Measurements from ENCODE around the gene NME3.

The NME3 gene

DNA sequence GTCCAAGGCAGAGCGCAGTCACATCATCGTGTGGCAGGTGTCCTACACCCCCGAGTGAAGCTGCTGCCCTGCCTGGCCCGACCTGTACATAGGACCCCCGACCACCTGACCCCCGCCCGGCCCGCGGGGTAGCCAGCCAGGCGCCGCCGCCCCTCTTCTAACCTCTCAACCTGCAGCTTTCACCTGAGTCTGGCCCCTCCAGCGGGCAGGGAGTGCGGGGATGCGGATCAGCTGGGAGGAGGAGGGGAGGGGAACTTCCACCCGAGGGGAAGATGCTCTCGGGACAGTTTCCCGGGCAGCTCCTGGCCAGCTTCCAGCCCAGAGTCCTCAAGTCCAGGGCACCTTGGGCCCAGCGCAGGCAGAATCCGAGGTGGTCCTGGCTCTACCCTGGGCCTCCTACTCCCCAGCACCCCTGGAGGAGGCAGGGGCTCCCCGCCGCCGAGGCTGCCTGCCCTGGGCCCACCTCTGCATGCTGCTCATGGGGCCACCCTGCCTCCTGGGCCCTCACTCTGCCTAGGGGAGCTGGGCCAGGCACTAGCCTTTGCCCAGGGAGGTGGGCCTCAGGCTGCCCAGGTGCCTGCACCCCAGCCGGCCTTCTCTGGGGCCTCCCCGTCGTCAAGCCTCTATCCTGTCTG, 2.5 kb downstream of the NME3 start:
- DNase-seq (ENCODE audit: low spot score): no peak

DNA sequence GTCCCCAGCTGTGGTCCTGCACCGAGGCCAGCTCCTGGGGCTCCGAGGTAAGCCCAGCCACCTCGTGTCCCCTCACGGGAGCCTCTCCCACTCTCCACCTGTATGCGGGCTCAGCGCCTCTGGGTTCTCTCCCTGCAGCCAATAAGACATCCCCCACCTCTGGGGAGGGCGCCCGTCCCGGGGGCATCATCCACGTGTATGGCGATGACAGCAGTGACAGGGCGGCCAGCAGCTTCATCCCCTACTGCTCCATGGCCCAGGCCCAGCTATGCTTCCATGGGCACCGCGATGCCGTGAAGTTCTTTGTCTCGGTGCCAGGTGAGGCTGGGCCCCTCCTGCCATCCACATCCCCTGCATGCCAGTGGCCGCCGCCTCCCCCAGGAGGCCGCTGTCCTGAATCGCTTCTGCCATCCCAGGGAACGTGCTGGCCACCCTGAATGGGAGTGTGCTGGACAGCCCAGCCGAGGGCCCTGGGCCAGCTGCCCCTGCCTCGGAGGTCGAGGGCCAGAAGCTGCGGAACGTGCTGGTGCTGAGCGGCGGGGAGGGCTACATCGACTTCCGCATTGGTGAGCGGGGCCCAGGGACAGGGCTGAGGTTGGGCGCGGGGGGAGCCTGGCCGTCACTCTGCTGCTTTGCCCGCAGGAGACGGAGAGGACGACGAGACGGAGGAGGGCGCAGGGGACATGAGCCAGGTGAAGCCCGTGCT, 3.1 kb downstream of the NME3 start:
- DNase-seq (ENCODE audit: low spot score): no peak

DNA sequence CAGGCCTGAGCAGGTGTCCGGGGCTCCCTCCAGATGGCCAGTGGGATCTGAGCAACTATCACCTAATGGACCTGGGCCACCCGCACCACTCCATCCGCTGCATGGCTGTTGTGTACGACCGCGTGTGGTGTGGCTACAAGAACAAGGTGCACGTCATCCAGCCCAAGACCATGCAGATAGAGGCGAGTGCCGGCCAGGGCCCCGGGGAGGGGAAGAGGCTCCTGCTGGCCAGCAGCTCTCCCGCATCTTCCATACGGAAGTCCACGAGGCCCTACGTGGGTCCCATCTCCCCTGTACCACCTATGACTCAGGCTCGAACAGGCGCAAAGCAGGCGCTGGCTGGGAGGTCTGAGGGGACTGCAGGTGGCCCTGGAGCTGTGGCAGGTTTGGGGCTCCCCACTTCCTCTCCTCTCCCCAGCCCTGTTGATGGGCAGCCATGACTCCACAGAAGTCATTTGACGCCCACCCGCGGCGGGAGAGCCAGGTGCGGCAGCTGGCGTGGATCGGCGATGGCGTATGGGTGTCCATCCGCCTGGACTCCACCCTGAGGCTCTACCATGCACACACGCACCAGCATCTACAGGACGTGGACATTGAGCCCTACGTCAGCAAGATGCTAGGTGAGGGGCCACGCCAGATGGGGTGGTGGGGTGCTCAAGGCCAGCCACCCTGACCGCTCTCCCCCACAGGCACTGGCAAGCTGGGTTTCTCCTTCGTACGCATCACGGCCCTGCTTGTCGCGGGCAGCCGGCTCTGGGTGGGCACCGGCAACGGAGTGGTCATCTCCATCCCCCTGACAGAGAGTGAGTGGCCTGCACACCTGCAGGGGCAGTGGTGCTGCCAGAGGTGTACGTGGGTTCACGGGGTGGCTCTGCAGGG, 4.0 kb downstream of the NME3 start:
- DNase-seq (ENCODE audit: low spot score): no peak

DNA sequence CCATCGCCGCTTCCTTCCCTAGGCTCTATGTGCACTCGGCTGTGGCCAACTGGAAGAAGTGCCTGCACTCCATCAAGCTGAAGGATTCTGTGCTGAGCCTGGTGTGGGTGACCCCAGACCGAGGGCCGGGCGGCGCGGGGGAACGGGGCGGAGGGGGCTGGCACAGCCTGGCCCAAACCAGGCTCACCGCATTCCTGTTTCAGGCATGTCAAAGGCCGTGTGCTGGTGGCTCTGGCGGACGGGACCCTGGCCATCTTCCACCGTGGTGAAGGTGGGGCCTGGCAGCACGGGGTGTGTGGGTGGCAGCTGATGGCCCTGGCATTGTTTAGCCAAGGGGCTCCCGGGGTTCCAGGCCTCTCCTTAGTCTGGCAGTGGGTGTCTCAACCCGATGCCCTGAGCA, 4.6 kb downstream of the NME3 start:
- DNase-seq (ENCODE audit: low spot score): no peak

DNA sequence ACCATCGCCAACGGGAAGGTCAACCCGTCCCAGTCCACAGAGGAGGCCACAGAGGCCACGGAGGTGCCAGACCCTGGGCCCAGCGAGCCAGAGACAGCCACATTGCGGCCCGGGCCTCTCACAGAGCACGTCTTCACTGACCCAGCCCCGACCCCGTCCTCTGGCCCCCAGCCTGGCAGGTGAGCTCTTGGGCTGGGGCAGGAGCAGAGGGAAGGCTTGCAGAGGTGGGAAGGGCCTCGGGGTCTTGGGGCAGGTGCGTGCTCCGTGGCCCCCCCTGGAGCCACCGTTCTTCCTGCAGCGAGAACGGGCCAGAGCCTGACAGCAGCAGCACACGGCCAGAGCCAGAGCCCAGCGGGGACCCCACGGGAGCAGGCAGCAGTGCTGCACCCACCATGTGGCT, 5.1 kb downstream of the NME3 start:
- no peak for DNase-seq (ENCODE audit: low spot score)

DNA sequence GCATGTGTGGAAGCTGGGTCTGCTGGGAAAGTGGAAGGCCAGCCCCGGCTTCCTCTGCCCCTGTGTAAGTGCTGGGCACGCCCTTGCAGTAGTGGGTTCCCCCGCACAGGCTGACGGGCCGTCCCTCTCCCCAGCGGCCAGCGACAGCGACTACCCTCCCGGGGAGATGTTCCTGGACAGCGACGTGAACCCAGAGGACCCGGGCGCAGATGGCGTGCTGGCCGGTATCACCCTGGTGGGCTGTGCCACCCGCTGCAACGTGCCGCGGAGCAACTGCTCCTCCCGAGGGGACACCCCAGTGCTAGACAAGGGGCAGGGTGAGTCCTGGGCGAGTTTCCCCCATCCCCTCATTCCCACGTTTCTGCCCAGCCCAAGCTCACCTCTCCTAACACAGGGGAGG, 5.5 kb downstream of the NME3 start:
- DNase-seq (ENCODE audit: low spot score): no peak

DNA sequence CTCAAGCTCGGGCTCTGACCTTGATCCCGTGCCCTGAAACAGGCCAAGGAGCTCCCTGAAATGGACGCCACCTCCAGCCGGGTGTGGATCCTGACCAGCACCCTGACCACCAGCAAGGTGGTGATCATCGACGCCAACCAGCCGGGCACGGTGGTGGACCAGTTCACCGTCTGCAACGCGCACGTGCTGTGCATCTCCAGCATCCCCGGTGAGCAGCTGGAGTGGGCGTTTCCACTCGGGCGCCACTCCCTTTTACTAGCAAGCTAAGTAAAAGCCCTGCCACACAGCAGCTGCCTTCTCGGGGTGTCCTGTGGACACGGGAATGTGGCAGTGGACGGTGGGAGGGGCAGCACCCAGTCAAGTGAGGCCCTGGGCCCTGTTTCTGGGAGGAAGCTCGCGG, 6.4 kb downstream of the NME3 start:
- DNase-seq (ENCODE audit: low spot score): no peak

DNA sequence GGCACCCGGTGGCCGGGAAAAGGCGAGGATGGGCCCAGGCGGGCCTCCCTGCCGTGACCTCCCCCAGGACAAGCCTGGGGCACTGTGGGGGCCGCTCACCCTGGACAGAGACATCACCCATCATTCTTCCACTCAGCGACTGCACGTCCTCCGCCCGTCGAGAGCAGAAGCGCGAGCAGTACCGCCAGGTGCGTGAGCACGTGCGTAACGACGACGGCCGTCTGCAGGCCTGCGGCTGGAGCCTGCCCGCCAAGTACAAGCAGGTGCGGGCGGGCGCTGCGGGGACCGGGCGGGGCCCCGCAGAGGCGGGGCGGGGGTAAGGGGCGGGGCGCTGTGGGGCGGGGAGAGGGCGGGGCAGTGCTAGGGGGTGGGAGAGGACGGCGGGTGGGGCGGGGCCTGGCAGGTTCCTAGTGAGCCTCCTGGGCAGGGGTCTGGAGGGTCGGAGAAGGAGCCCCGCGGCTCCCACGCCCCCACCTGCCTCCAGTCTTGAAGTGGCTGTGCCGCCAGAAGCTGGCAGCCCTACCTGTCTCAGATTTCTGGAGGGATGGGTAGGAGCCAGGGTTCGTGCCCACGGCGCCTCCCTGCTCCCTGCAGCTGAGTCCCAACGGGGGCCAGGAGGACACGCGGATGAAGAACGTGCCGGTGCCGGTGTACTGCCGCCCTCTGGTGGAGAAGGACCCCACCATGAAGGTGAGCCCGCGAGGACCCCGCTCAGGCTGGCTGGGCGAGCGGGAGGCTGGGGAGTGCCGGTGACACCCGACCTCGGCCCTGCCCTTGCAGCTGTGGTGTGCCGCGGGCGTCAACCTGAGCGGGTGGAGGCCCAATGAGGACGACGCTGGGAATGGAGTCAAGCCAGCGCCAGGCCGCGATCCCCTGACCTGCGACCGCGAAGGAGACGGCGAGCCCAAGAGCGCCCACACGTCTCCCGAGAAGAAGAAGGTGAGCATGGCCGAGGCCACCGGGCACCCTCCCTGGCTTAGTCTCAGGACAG, 7.5 kb downstream of the NME3 start:
- DNase-seq (ENCODE audit: low spot score): no peak

DNA sequence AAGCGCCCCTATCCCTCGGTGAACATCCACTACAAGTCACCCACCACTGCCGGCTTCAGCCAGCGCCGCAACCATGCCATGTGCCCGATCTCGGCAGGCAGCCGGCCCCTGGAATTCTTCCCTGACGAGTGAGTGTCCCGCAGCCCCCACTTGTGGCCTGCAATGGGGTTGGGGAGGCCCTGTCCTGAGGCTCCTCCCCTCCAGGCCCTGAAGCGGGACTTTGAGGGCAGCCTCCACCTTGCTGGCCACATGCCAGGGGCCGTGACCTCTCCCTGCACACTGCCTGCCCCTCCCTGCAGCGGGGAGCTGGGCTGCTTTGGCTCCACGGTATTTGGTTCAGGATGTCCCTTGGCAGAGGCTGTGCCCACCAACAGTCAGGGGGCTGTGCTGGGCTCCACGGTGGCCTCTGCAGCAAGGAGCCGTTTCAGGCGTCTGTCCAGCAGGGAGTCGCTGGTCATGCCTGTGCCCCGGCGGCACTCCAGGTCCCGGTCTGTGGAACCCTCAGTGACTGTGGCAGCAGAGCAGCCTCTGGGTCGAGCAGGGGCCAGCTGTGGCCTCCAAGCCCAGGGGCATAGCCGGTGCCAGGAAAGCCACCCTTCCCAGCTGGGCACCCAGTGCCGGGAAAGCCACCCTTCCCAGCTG, 8.3 kb downstream of the NME3 start:
- no peak for DNase-seq (ENCODE audit: low spot score)

DNA sequence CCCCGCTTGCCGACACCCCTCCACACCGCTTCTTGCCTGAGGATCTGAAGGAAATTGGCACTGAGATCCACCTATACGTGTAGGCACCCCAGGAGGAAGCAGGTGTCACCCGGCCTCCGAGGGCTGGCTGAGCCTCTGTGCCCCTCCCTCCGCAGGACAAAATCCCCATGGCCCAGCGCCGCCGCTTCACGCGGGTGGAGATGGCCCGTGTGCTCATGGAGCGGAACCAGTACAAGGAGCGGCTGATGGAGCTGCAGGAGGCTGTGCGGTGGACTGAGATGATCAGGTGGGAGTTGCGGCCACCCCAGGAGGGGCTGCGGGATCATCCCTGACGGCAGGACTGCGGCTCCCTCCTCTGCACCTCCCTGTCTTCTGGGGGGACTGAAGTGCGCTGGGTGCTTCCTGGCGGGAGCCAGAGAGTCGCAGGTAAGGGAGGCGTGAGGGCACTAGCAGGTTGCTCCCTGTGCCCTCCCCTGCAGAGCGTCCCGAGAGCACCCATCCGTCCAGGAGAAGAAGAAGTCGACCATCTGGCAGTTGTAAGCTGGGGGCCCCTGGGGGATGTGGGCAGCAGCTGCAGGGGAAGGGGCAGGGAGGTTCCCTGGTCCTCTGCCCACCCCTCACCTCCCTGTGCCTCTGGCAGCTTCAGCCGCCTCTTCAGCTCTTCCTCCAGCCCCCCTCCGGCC, 9.0 kb downstream of the NME3 start:
- no peak for DNase-seq (ENCODE audit: low spot score)

DNA sequence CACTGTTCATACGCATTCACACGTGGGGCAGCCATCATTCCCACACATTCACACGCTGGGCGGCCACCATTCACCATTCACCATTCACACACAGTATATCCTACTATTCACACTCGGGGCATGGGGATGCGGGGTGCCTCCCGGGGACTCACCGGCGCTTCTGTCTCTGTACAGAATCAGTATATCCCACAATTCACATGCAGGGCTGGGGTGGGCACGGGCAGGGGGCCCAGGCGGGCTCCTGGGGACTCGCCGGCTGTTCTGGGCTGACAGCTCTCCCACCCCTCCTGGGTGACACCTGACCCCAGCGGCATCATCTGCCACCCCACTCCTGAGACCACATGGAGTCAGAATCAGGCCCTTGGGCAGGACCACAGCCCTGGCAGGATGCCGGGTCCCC, 9.6 kb downstream of the NME3 start:
- no peak for DNase-seq (ENCODE audit: low spot score)

DNA sequence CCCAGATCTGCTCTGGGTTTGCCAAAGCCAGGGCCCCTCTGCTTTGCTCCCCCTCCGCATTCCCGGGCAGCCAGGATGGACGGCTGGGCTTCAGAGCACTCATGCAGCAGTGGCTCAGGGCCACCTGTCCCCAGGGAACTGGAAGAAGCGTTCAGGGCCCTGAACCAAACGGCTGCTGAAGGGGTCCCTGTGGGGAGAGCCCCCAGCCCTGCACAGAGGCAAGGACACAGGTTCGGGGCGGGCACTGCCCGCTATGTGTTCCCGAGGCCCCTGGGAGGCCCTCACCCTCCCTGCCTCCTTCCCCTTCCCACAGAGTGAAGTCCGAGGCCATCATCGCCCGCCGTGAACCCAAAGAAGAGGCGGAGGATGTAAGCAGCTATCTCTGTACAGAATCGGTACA, 10.4 kb downstream of the NME3 start:
- DNase-seq (ENCODE audit: low spot score): no peak

DNA sequence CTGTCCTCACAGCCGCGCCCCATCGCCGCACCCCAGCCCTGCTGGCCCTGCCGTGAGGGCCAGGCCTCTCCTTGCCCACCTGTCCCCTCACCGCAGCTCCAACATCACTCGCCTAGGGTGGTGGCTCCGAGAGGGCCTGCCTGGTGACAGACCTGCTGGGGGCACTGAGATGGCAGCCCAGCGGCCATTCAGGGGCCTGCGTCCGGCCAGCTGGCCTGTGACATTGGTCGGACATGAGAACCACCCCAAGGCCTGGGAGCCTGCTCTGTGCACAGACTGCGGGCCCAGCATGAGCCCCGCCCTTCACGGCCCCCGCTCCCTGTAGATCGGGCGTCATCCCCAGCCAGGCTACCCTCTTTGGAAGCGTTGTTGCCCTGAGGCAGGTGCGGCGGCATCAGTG, 11.8 kb downstream of the NME3 start:
- no peak for DNase-seq (ENCODE audit: low spot score)

DNA sequence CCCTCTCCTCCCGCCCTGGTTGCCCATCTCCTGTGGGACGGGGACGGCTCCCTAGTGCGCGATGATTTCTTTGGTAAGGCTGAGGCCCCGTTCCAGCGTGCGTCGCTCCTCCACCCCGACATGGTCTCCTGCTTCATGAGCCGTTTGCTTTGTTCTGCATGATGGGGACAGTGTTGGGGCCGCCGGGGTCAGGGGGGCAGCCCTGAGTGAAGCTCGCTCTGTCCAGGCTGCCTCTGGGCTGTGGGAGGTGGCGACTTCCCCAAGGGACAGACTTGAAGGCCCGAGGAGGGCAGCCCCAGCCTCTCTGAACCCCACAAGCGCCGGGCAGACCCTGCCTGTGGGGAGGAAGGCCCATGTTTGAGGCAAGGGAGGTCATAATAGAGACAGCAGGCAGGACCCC, 12.4 kb downstream of the NME3 start:
- DNase-seq (ENCODE audit: low spot score): no peak

DNA sequence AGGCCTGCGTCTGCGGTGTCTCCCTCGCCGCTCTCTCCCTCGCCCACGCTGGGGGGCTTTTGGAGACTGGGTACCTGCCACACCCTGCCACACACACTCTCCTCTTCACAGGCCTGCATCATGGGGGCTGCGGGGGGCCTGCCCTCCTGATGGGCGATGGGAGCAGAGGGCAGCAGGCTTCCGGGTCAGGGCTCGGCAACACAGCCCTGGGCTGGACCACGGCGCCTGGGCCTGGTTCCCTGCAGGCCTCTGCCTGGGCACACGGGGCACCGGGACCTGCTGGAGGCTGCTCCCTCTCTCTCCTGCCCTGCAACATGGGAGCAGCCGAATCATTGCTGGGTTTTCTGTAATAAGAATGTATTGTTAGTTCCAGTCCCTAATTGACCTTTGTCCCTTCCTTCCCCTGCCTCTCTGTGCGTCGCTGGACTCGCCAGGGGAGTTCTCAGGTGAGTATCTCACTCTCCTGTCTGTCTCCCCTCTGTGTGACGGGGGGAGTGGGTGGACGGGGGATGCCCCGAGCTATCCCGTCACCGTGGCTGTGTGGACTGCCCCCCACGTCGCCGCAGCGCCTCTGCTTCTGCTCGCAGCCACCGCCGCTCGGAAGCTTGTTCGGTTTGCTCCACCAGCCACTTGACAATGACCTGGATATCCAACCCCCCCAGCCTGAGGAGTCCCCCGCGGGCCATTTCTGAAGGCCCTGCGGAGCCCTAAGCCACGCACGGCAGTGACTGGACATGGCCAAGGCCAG, 13.5 kb downstream of the NME3 start:
- DNase-seq (ENCODE audit: low spot score): no peak

DNA sequence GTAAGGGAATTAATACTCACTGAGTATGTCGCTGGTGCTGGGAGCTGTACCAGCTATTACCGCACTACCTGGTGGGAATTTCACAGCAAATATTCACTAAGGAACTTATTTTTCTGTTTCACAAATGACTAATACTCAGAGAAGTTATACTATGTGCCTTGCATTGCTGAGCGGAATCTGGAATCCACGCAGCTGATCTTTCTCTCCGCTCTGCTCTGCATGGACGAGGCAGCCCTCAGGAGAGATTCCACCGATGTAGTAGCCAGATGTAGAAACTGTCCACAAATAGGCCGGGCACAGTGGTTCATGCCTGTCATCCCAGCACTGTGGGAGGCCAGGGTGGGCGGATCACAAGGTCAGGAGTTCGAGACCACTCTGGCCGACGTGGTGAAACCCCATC, 17.1 kb downstream of the NME3 start:
- DNase-seq (ENCODE audit: low spot score): no peak

DNA sequence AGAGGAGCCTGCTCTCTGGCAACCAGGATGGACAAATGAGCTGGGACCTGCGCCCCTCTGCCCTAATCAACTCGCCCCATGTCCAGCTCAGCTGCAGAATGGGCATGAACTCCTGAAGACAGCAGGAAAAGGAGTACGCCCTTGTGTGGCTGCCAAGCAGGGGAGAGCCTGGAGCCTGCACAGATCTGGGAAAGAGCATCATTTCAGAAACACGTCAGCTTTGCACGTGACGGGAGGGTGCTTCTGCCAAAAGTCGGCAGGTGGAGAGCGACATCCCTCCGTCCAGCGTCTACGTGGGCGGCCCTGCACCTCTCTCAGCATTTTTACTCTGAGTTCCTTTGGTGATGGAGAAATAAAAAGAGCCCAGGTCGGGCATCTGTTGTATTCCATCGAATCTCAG, 18.5 kb downstream of the NME3 start:
- DNase-seq (ENCODE audit: low spot score): no peak

DNA sequence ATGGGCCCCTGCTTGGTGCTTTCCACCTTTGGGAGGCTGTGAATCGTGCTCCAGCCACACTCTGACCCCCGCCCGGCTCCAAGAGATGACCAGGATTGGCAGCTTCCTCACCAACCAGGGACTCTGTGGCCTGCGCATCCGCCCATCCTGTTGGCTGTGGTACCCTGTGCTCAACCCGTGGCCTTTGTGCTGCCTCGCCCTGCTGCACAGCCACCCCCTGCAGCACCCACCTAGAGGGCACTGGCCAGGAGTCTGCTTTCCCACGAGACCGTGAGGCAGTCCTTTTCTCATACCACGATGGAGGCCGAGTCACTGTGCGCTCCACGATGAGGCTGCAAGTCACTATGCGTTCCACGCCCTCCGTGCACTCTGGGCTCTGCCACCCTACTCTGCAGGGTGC, 19.4 kb downstream of the NME3 start:
- no peak for DNase-seq (ENCODE audit: low spot score)

DNA sequence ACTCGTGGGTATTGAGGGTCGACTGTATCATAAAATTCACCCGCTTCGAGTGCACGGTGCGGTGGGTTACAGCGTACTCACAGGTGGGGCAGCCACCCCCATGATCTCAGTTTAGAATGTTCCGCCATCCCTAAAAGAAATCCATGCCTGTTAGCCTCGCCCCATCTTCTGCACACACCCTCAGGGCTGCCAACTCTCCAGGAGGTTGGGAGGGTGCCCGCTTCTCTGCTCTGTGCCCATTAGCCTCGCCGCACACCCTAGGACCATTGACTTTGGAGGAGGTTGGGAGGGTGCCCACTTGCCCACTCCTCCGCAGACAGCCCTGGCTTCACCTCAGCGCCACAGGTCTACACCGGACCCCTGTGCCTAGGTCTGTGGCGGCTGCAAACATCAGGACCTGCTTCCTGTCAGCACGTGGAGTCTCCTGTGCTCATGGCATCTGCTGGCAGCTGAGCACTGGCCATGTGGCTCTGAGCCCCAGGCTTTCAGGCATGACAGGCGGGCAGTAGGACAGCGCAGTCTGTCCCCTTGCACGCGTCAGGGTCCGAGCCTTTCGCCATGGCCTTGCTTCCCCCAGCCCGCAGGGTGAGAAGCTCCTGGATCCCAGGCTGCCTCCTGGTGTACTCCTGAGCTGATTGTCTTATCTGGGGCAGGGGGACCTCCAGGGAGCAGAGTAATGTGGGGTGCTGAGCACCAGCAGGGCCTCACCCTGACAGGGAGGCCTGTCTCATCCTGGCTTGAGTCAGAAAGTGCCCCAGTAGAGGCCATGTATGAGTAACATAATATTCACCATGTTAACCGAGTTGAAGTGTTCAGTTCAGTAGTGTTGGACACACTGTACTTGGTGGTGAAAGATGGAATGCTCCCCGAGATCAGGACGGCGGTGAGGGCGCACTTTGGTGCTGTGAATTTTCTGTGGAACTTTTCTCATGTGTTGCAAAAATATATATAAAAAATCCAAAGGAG, 21.9 kb downstream of the NME3 start:
- DNase-seq (ENCODE audit: low spot score): peak; percentile 44
